Neural progenitor cell (in vitro differentiated cells): ENCODE measurements around the gene MARCHF6. TPM values are rescaled to one million over a fixed set of nuclear protein-coding genes. Genes with fewer than 3 reads are reported as not detected.
A peak's percentile ranks its signal among the peaks of the same experiment; 100 is the strongest.

Experiments
- DNase-seq: peaks from one replicate; pipeline ENCODE4 v3.0.0-alpha.2; 2016; ENCODE audit warnings: low spot score
- H2AFZ ChIP-seq: fragments of 200-600 bp; sonication (generic); replicated peaks from 2 replicates; pipeline ENCODE4 v1.6.1; 2016; ENCODE audit warnings: antibody characterized with exemption
- H3F3A ChIP-seq: fragments of 200-600 bp; sonication (generic); 2 replicates; pipeline ENCODE4 v1.6.1; 2016; ENCODE audit warnings: antibody characterized with exemption, low read depth
- H3K27ac ChIP-seq: fragments of 200-600 bp; sonication (generic); 2 replicates; pipeline ENCODE4 v1.5.1; 2016; ENCODE audit warnings: mild to moderate bottlenecking
- H3K27me3 ChIP-seq: fragments of 200-600 bp; sonication (generic); 2 replicates; pipeline ENCODE4 v1.6.1; 2016; ENCODE audit warnings: mild to moderate bottlenecking, moderate library complexity
- H3K36me3 ChIP-seq: fragments of 200-600 bp; sonication (generic); 2 replicates; pipeline ENCODE4 v1.5.1; 2016
- H3K4me1 ChIP-seq: fragments of 200-600 bp; sonication (generic); 2 replicates; pipeline ENCODE4 v1.6.1; 2016; ENCODE audit warnings: mixed run types
- H3K4me2 ChIP-seq: fragments of 200-600 bp; sonication (generic); 2 replicates; pipeline ENCODE4 v1.6.1; 2016
- H3K4me3 ChIP-seq: fragments of 200-600 bp; sonication (generic); 2 replicates; pipeline ENCODE4 v1.5.1; 2016
- H3K79me2 ChIP-seq: fragments of 200-600 bp; sonication (generic); 2 replicates; pipeline ENCODE4 v1.6.1; 2016; ENCODE audit warnings: low read depth
- H3K9ac ChIP-seq: fragments of 200-600 bp; sonication (generic); 2 replicates; pipeline ENCODE4 v1.6.1; 2016
- H3K9me3 ChIP-seq: fragments of 200-600 bp; sonication (generic); 2 replicates; pipeline ENCODE4 v1.5.1; 2016; ENCODE audit warnings: low read depth
- H4K20me1 ChIP-seq: fragments of 200-600 bp; sonication (generic); 2 replicates; pipeline ENCODE4 v1.6.1; 2016; ENCODE audit warnings: low read depth
- H3K27ac Mint-ChIP-seq: 3 replicates; pipeline ENCODE4 v1.8.0; 2021; ENCODE audit warnings: mixed read lengths
- H3K27me3 Mint-ChIP-seq: 2 replicates; pipeline ENCODE4 v1.8.0; 2022; ENCODE audit warnings: low read depth, mild to moderate bottlenecking, inconsistent platforms, moderate library complexity, mixed read lengths; ENCODE audit not compliant: insufficient read depth
- H3K36me3 Mint-ChIP-seq: 3 replicates; pipeline ENCODE4 v1.8.0; 2021; ENCODE audit warnings: mixed read lengths
- H3K4me1 Mint-ChIP-seq: 3 replicates; pipeline ENCODE4 v1.8.0; 2021; ENCODE audit warnings: mixed read lengths
- H3K4me3 Mint-ChIP-seq: 3 replicates; pipeline ENCODE4 v1.8.0; 2021; ENCODE audit warnings: mild to moderate bottlenecking, moderate library complexity, mixed read lengths
- H3K9me3 Mint-ChIP-seq: 3 replicates; pipeline ENCODE4 v1.8.0; 2020; ENCODE audit warnings: mixed read lengths
- CTCF ChIP-seq: fragments of 200-600 bp; sonication (generic); IDR thresholded peaks from 2 replicates; pipeline ENCODE4 v1.5.1; 2017; ENCODE audit warnings: antibody characterized with exemption, mild to moderate bottlenecking
- EZH2 ChIP-seq: fragments of 200-600 bp; sonication (generic); IDR thresholded peaks from 2 replicates; pipeline ENCODE4 v1.6.1; 2017; ENCODE audit warnings: antibody characterized with exemption, mild to moderate bottlenecking, moderate library complexity
- EZH2phosphoT487 ChIP-seq: fragments of 200-600 bp; sonication (generic); IDR thresholded peaks from 2 replicates; pipeline ENCODE4 v1.6.1; 2017; ENCODE audit warnings: antibody characterized with exemption
- total RNA-seq: library from RNA; depleted of rRNA; stranded (reverse); fragments of >200 nt; gene quantifications from 2 replicates; pipeline ENCODE4 v1.2.3, GENCODE V29; 2015; ENCODE audit warnings: low replicate concordance

The MARCHF6 gene
- total RNA-seq, 1 donor from 2014 or later: 151 TPM

- Histone ChIP-seq H3K36me3 (no peaks in the 10 kb centered on the region), H2AFZ (no peak overlapping the region), H3K9ac (no peak overlapping the region), H3K4me1 (peaks cover 20% of the 10 kb centered on the region), H3K4me2 (no peak overlapping the region), H3K79me2 (no peaks in the 10 kb centered on the region), H3K27ac (no peak overlapping the region), H3K27me3 (peaks cover 39% of the 10 kb centered on the region), H3K9me3 (no peaks in the 10 kb centered on the region), H3F3A (peaks cover 14% of the 10 kb centered on the region), H4K20me1 (no peaks in the 10 kb centered on the region), H3K4me3 (no peak overlapping the region)
- TF ChIP-seq EZH2phosphoT487 (no peak), CTCF (no peak), EZH2 (no peak)
- H3K4me1 Mint-ChIP-seq: peaks cover 40% of the 10 kb centered on the region
- peaks cover 2% of the 10 kb centered on the region for H3K9me3 Mint-ChIP-seq
- no peak for DNase-seq
- H3K4me3 Mint-ChIP-seq: no peak overlapping the region
- peaks cover 8% of the 10 kb centered on the region for H3K36me3 Mint-ChIP-seq
- peaks cover 37% of the 10 kb centered on the region for H3K27me3 Mint-ChIP-seq
- H3K27ac Mint-ChIP-seq: no peak overlapping the region
Observed at GRCh38 chr5:10337107-10337506, 16.4 kb upstream of the MARCHF6 start.

- H3K9me3 Mint-ChIP-seq: no peaks in the 10 kb centered on the region
- no peak overlapping the region for H3K9ac ChIP-seq
- peak overlapping the region; percentile 98 for H3K27ac Mint-ChIP-seq
- no peak overlapping the region for H3K27ac ChIP-seq
- H3K27me3 ChIP-seq: peaks cover 30% of the 10 kb centered on the region
- H2AFZ ChIP-seq: no peak overlapping the region
- no peaks in the 10 kb centered on the region for H3K79me2 ChIP-seq
- no peaks in the 10 kb centered on the region for H4K20me1 ChIP-seq
- no peak overlapping the region for H3K4me2 ChIP-seq
- H3K27me3 Mint-ChIP-seq: peaks cover 30% of the 10 kb centered on the region
- H3K36me3 ChIP-seq: no peaks in the 10 kb centered on the region
- H3K4me1 Mint-ChIP-seq: peaks cover 36% of the 10 kb centered on the region
- H3K4me1 ChIP-seq: peaks cover 20% of the 10 kb centered on the region
- peaks cover 5% of the 10 kb centered on the region for H3K36me3 Mint-ChIP-seq
- no peak for TF ChIP-seq EZH2
- TF ChIP-seq EZH2phosphoT487: no peak
- TF ChIP-seq CTCF: no peak
- no peak for DNase-seq
- H3K9me3 ChIP-seq: no peaks in the 10 kb centered on the region
- no peak overlapping the region for H3K4me3 ChIP-seq
- peaks cover 14% of the 10 kb centered on the region for H3F3A ChIP-seq
- H3K4me3 Mint-ChIP-seq: peak overlapping the region; percentile 56
Observed at GRCh38 chr5:10337986-10338385, 15.5 kb upstream of the MARCHF6 start.

- no peak for TF ChIP-seq CTCF
- TF ChIP-seq EZH2phosphoT487: no peak
- no peak for TF ChIP-seq EZH2
- no peaks in the 10 kb centered on the region for H3K9me3 ChIP-seq
- no peak overlapping the region for H3K4me2 ChIP-seq
- H3K4me3 ChIP-seq: no peak overlapping the region
- no peaks in the 10 kb centered on the region for H3K79me2 ChIP-seq
- DNase-seq: no peak
- H3K36me3 Mint-ChIP-seq: peaks cover 7% of the 10 kb centered on the region
- H3K4me3 Mint-ChIP-seq: peak overlapping the region; percentile 77
- no peak overlapping the region for H2AFZ ChIP-seq
- H3K4me1 Mint-ChIP-seq: peaks cover 34% of the 10 kb centered on the region
- peaks cover 14% of the 10 kb centered on the region for H3F3A ChIP-seq
- H3K27me3 Mint-ChIP-seq: peaks cover 25% of the 10 kb centered on the region
- peaks cover 20% of the 10 kb centered on the region for H3K4me1 ChIP-seq
- no peak overlapping the region for H3K9ac ChIP-seq
- no peak overlapping the region for H3K27ac ChIP-seq
- no peaks in the 10 kb centered on the region for H3K36me3 ChIP-seq
- no peaks in the 10 kb centered on the region for H4K20me1 ChIP-seq
- H3K9me3 Mint-ChIP-seq: no peaks in the 10 kb centered on the region
- H3K27ac Mint-ChIP-seq: peak overlapping the region; percentile 100
- peaks cover 23% of the 10 kb centered on the region for H3K27me3 ChIP-seq
Observed at GRCh38 chr5:10338686-10339057, 14.8 kb upstream of the MARCHF6 start.
